T-cell (primary cell): Measurements from ENCODE around the gene CDC42BPA. TPM values are rescaled to one million over a fixed set of nuclear protein-coding genes. Genes with fewer than 3 reads are reported as not detected.

ENCODE experiments used
- ATAC-seq, 4 experiments: fragments of 200-7000 bp in 3 of 4; fragments of 150-1000 bp in 1 of 4; cut with Tn5 transposase; replicated peaks in 1 of 4; 1 replicate in 3 of 4; 2 replicates in 1 of 4; pipeline ENCODE4 v1.10.0; 2021; ENCODE audit warnings: moderate library complexity in 3 of 4, mild to moderate bottlenecking in 2 of 4, moderate number of reproducible peaks in 1 of 4
- CTCF ChIA-PET, 2 donors: fragments of 300-600 bp; sonication (Branson Sonifier 250); formaldehyde crosslinking; loops; one replicate each; lab custom pipeline; 2022; ENCODE audit warnings: antibody characterized with exemption in 2 of 2; lab: Charles Lee
- POLR2A ChIA-PET, 2 donors: fragments of 300-600 bp; sonication (Branson Sonifier 250); formaldehyde crosslinking; loops; one replicate each; lab custom pipeline; 2022; ENCODE audit warnings: antibody characterized with exemption in 2 of 2; lab: Charles Lee
- DNase-seq, 35 experiments: peaks; one replicate each; pipeline versions ENCODE4 v3.0.0 to v3.0.0-alpha.2; 2013 to 2023
- H3K27ac ChIP-seq: one replicate; pipeline ENCODE4 v1.5.1; 2013; ENCODE audit warnings: low read length
- H3K27me3 ChIP-seq, 2 experiments: replicated peaks in 1 of 2; 1 replicate in 1 of 2; 2 replicates in 1 of 2; pipeline versions ENCODE4 v1.6.1 to v1.7.0; 2013; ENCODE audit warnings: low read length in 1 of 2, mixed read lengths in 1 of 2; ENCODE audit not compliant: control insufficient read depth in 2 of 2, insufficient read depth in 2 of 2; ENCODE audit errors: extremely low read depth in 1 of 2
- H3K36me3 ChIP-seq, 2 donors: 1 replicate in 1 of 2; 2 replicates in 1 of 2; pipeline versions ENCODE4 v1.6.1 to v1.7.0; 2013; ENCODE audit warnings: low read length in 1 of 2; ENCODE audit not compliant: control insufficient read depth in 2 of 2, insufficient read depth in 1 of 2; ENCODE audit errors: extremely low read depth in 1 of 2
- H3K4me1 ChIP-seq, 2 experiments: 1 replicate in 1 of 2; 2 replicates in 1 of 2; pipeline versions ENCODE4 v1.6.1 to v1.7.0; 2013; ENCODE audit warnings: low read length in 2 of 2, mixed read lengths in 1 of 2; ENCODE audit not compliant: insufficient read depth in 2 of 2, control insufficient read depth in 1 of 2; ENCODE audit errors: extremely low read depth in 1 of 2
- H3K4me3 ChIP-seq, 2 donors: 1 replicate in 1 of 2; 2 replicates in 1 of 2; pipeline versions ENCODE4 v1.5.1 to v1.7.0; 2013; ENCODE audit warnings: mild to moderate bottlenecking in 2 of 2, low read length in 1 of 2, moderate library complexity in 1 of 2; ENCODE audit not compliant: control insufficient read depth in 1 of 2; ENCODE audit errors: extremely low read depth in 1 of 2
- H3K9me3 ChIP-seq: 2 replicates; pipeline ENCODE4 v1.7.0; 2013
- H3K27ac Mint-ChIP-seq, 2 donors: one replicate each; pipeline ENCODE4 v1.8.0; 2020 to 2021; ENCODE audit warnings: mild to moderate bottlenecking in 2 of 2, mixed read lengths in 2 of 2
- H3K27me3 Mint-ChIP-seq, 2 donors: one replicate each; pipeline ENCODE4 v1.8.0; 2021 to 2022; ENCODE audit warnings: mixed read lengths in 2 of 2
- H3K36me3 Mint-ChIP-seq: one replicate; pipeline ENCODE4 v1.8.0; 2021; ENCODE audit warnings: mixed read lengths
- H3K4me1 Mint-ChIP-seq, 3 donors: one replicate each; pipeline ENCODE4 v1.8.0; 2020 to 2022; ENCODE audit warnings: mixed read lengths in 3 of 3, mild to moderate bottlenecking in 1 of 3
- H3K4me3 Mint-ChIP-seq, 3 donors: one replicate each; pipeline ENCODE4 v1.8.0; 2020 to 2022; ENCODE audit warnings: mild to moderate bottlenecking in 3 of 3, mixed read lengths in 3 of 3, moderate library complexity in 3 of 3
- H3K9me3 Mint-ChIP-seq, 3 donors: one replicate each; pipeline ENCODE4 v1.8.0; 2020 to 2022; ENCODE audit warnings: mixed read lengths in 3 of 3
- WGBS: methylation state at CpG from one replicate; pipeline ENCODE4 v1.1.5; 2013; ENCODE audit warnings: missing lambda C conversion rate; ENCODE audit not compliant: insufficient coverage; 5-methylcytosine and 5-hydroxymethylcytosine counted together
- total RNA-seq, 35 experiments: library from RNA in 6 of 35; stranded (reverse) in 6 of 35; fragments of 120-200 nt in 1 of 35; gene quantifications; one replicate each; pipeline versions ENCODE4 v1.2.1 to v1.2.4 and lab custom pipeline; 2013 to 2026

The CDC42BPA gene
- total RNA-seq, 5 donors from 2014 or later (not counting 1 experiment from before 2014, with no cell fraction given), result 0.33 to 1.6 (median 0.86) TPM

- Mint-ChIP-seq H3K4me1 (peaks cover 4 to 12% (median 6%) of the 10 kb centered on the region in 3 donors), H3K27me3 (peaks cover 54 to 58% of the 10 kb centered on the region in 2 donors), H3K9me3 (peaks cover 0 to 9% (median 0%) of the 10 kb centered on the region in 3 donors), H3K4me3 (peak overlapping the region in 1 of 3 donors; percentile 74), H3K27ac (no peak overlapping the region), H3K36me3 (no peaks in the 10 kb centered on the region)
- Histone ChIP-seq H3K27ac (no peak overlapping the region), H3K27me3 (peaks cover 8 to 26% of the 10 kb centered on the region in 2 experiments), H3K4me3 (no peak overlapping the region), H3K9me3 (no peaks in the 10 kb centered on the region), H3K36me3 (no peaks in the 10 kb centered on the region), H3K4me1 (peaks cover 3 to 13% of the 10 kb centered on the region in 2 experiments)
- ATAC-seq (no peak), DNase-seq (no peak)
- 100% methylated on average over 3 of the region's 6 CpGs for WGBS
- ChIA-PET POLR2A (no interaction called here), CTCF (no interaction called here)
These were observed 1.3 kb downstream of the CDC42BPA start for GRCh38 chr1:227317011-227317451.

GRCh38 chr1:227316456-227316855 lies 1.8 kb downstream of the CDC42BPA start:
- ChIA-PET CTCF (no interaction called here), POLR2A (no interaction called here)
- Mint-ChIP-seq H3K9me3 (peaks cover 0 to 9% (median 0%) of the 10 kb centered on the region in 3 donors), H3K4me1 (peaks cover 4 to 12% (median 6%) of the 10 kb centered on the region in 3 donors), H3K4me3 (peak overlapping the region in 1 of 3 donors; percentile 74), H3K27ac (no peak overlapping the region), H3K36me3 (no peaks in the 10 kb centered on the region), H3K27me3 (peaks cover 54 to 61% of the 10 kb centered on the region in 2 donors)
- Histone ChIP-seq H3K27me3 (peaks cover 8 to 25% of the 10 kb centered on the region in 2 experiments), H3K9me3 (no peaks in the 10 kb centered on the region), H3K27ac (no peak overlapping the region), H3K36me3 (no peaks in the 10 kb centered on the region), H3K4me1 (peaks cover 3 to 13% of the 10 kb centered on the region in 2 experiments), H3K4me3 (no peak overlapping the region)
- no peak for DNase-seq
- ATAC-seq, result no peak

GRCh38 chr1:227315629-227316346 lies 2.5 kb downstream of the CDC42BPA start:
- Mint-ChIP-seq H3K4me1 (peaks cover 4 to 12% (median 6%) of the 10 kb centered on the region in 3 donors), H3K9me3 (peaks cover 0 to 9% (median 0%) of the 10 kb centered on the region in 3 donors), H3K27me3 (peaks cover 54 to 58% of the 10 kb centered on the region in 2 donors), H3K4me3 (no peak overlapping the region), H3K36me3 (no peaks in the 10 kb centered on the region), H3K27ac (no peak overlapping the region)
- H3K27ac ChIP-seq, result no peak overlapping the region
- H3K4me1 ChIP-seq, result peaks cover 3 to 13% of the 10 kb centered on the region in 2 experiments
- 69% methylated on average over 5 of the region's 7 CpGs for WGBS
- ATAC-seq (no peak), DNase-seq (no peak)
- peaks cover 6 to 25% of the 10 kb centered on the region in 2 experiments for H3K27me3 ChIP-seq
- H3K36me3 ChIP-seq, result no peaks in the 10 kb centered on the region
- H3K4me3 ChIP-seq, result no peak overlapping the region
- ChIA-PET CTCF (no interaction called here), POLR2A (no interaction called here)
- no peaks in the 10 kb centered on the region for H3K9me3 ChIP-seq

- ChIA-PET POLR2A (no interaction called here), CTCF (interaction anchor here (0.6 to 0.8 kb wide), 2 partner anchors 13 to 895 kb away, joined by 3 read pairs; no protein-coding TSS in a partner anchor)
- Mint-ChIP-seq H3K27me3 (peaks cover 56% of the 10 kb centered on the region in 2 donors), H3K4me3 (no peak overlapping the region), H3K36me3 (no peaks in the 10 kb centered on the region), H3K4me1 (peaks cover 4 to 11% (median 5%) of the 10 kb centered on the region in 3 donors), H3K9me3 (peaks cover 0 to 9% (median 0%) of the 10 kb centered on the region in 3 donors), H3K27ac (no peak overlapping the region)
- DNase-seq, result no peak
- ATAC-seq, result no peak
- Histone ChIP-seq H3K27ac (no peak overlapping the region), H3K4me1 (peaks cover 3 to 13% of the 10 kb centered on the region in 2 experiments), H3K4me3 (no peak overlapping the region), H3K27me3 (peaks cover 6 to 25% of the 10 kb centered on the region in 2 experiments), H3K9me3 (no peaks in the 10 kb centered on the region), H3K36me3 (no peaks in the 10 kb centered on the region)
- WGBS, result no CpG with 5 or more reads among the region's 6 CpGs
These were observed 4.1 kb downstream of the CDC42BPA start for GRCh38 chr1:227314014-227314848.

GRCh38 chr1:227312361-227313025 lies 5.8 kb downstream of the CDC42BPA start:
- Histone ChIP-seq H3K9me3 (no peaks in the 10 kb centered on the region), H3K36me3 (no peaks in the 10 kb centered on the region), H3K4me1 (peaks cover under 1 to 1% of the 10 kb centered on the region in 2 experiments), H3K4me3 (no peak overlapping the region), H3K27ac (no peak overlapping the region), H3K27me3 (peaks cover 4 to 13% of the 10 kb centered on the region in 2 experiments)
- H3K4me3 Mint-ChIP-seq, result no peak overlapping the region
- DNase-seq (no peak), ATAC-seq (no peak)
- H3K4me1 Mint-ChIP-seq, result peaks cover 0 to 5% (median 2%) of the 10 kb centered on the region in 3 donors
- H3K36me3 Mint-ChIP-seq, result no peaks in the 10 kb centered on the region
- ChIA-PET POLR2A (no interaction called here), CTCF (no interaction called here)
- H3K27ac Mint-ChIP-seq, result no peak overlapping the region
- peaks cover 48 to 51% of the 10 kb centered on the region in 2 donors for H3K27me3 Mint-ChIP-seq
- WGBS, result 76% methylated on average over 3 of the region's 6 CpGs
- H3K9me3 Mint-ChIP-seq, result peaks cover 0 to 9% (median 0%) of the 10 kb centered on the region in 3 donors
